Muscle of arm (tissue), 12 donors: ENCODE data around the gene CTNND2. TPM values are rescaled to one million over a fixed set of nuclear protein-coding genes. Genes with fewer than 3 reads are reported as not detected.

ENCODE experiments used
- DNase-seq: peaks from one replicate; pipeline ENCODE4 v3.0.0-alpha.2; 2013
- polyA plus RNA-seq, 12 donors: library from polyadenylated mRNA; unstranded; fragments of 120-200 nt; gene quantifications; one replicate each; pipeline ENCODE4 v1.2.1, GENCODE V29; 2013; ENCODE audit not compliant: insufficient read length in 12 of 12

Gene CTNND2
- polyA plus RNA-seq, 12 donors: 0.45 to 2.2 (median 0.82) TPM; not detected in 2

DNA sequence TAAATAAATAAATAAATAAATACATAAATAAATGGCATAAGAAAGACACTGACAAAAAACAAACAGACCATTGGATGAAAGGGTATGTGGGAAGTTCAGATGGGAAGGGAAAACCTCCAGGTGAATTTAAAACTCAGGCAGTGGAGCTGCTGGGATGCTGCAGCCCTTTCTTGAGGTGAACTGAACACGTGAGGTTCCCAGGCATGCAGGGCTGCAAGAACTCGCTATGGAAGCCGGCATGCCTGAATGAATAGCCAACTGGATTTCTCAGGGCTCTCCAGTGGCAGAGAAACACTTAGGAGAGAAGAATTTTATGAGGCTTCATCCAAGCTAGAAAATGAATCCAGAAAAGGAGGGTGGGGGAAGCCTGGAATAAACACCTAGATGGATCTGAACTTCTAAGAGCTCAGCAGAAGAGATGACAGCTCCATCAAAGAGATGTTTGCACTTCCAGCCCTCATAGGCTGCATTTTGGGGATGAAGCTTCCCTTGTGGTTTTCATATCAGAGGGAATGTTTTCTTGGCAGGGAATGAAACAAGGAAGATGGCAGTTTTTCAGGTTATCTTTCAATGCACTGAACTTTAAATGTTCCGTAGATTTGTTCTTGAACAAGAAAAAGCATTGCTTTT lies 919.0 kb downstream of the CTNND2 start:
- no peak for DNase-seq

- DNase-seq: no peak
These were observed 920.1 kb downstream of the CTNND2 start for GRCh38 chr5:10984021-10984715.

- DNase-seq: no peak
These were observed 921.6 kb downstream of the CTNND2 start for GRCh38 chr5:10982626-10983025.

GRCh38 chr5:10981932-10982331 lies 922.3 kb downstream of the CTNND2 start:
- no peak for DNase-seq

GRCh38 chr5:10977011-10977410 lies 927.2 kb downstream of the CTNND2 start:
- no peak for DNase-seq

DNA sequence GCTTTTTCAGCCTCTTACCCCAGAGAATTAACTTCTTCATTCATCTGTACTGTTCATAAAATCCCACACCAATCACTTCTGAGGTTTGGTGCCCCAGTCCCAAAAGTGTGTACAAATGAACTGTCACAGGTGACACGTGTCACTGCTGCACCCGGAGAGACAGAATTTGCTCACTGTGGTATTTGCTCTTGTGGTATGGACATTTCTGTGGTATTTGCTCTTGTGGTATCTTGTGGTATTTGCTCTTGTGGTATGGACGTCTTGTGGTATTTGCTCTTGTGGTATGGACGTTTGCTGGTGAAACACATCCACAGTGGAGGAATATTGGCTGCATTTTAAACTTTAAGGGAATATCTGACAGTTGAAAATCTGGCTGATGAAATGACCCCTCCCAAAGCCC lies 928.3 kb downstream of the CTNND2 start:
- no peak for DNase-seq

GRCh38 chr5:10974850-10975249 lies 929.4 kb downstream of the CTNND2 start:
- DNase-seq: no peak

GRCh38 chr5:10973316-10973715 lies 930.9 kb downstream of the CTNND2 start:
- DNase-seq: no peak

GRCh38 chr5:10969684-10970180 lies 934.5 kb downstream of the CTNND2 start:
- DNase-seq: no peak

- peak; percentile 7 for DNase-seq
These were observed 939.4 kb downstream of the CTNND2 start for GRCh38 chr5:10964806-10965205.

GRCh38 chr5:10958728-10959127 lies 945.5 kb downstream of the CTNND2 start:
- no peak for DNase-seq

DNA sequence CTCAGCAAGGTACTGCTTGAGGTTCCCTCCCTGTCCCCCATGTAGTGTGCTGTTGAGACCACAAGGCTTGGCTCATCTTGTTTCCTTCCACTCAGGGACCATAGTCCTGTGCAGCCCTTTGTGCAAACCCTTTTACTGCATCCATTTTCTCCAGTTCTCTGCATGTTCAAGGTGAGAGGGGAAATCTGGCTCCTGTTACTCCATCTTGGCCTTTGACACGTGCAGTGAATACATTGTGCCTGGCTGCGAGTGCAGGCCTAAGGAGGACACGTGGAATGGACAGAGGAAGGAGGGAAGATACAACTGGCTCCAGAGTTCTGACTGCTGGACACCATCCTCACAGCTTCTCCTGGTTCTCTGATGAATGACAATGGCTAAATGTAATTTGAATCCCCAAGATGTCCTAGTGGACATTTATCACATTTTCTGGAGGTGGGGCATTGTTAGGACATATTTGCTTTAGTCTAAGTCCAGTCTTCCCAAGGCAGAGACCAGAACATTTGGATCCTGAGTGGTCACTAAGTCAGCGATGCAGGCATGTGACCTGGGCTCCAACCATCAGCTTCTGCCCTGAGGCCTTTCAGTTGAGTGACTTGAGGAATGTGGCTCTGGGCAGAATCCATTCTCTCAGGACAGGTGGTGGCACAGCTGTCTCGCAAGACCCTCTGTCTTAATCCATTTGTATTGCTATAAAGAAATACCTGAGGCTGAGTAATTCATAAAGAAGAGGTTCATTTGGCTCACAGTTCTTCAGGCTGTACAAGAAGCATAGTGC lies 954.2 kb downstream of the CTNND2 start:
- no peak for DNase-seq

- no peak for DNase-seq
These were observed 958.2 kb downstream of the CTNND2 start for GRCh38 chr5:10946050-10946449.

GRCh38 chr5:10941900-10942299 lies 962.3 kb downstream of the CTNND2 start:
- no peak for DNase-seq

DNA sequence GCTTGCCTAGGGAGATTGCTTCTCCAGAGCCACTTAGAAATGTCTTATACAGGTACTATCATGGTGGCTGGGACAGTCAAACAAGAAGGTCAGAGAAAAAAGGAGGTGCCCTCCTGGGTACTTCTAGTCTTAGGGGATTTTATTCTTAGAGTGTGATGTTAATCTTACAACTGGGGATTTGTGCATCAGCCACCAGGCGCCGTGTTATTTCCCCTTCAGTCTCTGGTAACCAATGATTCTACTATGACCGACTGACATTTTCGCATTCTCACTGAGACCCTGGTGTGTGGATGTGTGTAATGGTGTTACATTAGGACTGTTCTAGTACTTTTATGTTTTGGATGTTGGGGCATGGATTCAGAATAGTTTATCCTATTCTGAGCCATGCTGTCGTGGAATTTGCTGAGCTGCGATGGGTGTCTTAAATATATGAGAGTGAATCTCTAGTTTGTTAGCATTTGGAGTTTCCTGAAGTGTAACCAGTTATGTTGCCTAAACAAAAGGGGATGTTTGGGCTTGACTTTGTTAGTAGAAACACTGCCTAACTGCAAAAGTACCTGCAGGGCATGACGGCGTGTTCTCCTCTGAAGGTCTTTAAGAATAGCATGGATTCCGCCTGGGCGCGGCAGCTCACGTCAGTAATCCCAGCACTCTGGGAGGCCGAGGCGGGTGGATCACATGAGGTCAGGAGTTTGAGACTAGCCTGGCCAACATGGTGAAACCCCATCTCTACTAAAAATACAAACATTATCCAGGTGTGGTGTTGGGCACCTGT lies 968.0 kb downstream of the CTNND2 start:
- DNase-seq: no peak

GRCh38 chr5:10935536-10935935 lies 968.7 kb downstream of the CTNND2 start:
- no peak for DNase-seq

DNA sequence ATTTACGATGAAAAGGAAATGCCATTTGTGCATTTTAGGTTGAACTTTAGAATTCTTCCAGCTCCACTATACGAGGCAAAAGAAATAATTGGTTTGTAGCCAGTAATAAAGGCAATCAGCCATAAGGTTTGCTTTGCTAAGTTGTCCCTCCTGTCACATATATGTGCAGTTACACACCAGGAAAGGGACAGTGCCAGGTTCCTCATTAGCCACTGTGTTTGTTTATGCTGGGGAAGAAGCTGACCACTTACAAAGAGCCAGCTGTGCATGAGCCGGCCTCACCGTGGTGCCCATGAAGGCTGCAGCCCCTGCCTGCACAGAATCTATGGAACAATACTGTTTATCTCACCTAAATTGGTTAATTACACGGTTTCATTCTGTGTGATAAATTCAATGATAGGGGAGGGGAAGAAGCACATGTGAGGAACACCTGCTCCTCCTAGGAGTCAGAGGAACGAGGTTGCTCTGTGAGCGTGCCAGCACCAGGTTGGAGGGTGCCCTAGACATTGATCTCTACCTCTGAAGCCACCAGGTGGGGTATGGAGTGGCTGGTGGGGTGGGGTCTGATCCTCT lies 969.4 kb downstream of the CTNND2 start:
- no peak for DNase-seq

GRCh38 chr5:10933121-10933520 lies 971.1 kb downstream of the CTNND2 start:
- DNase-seq: no peak

GRCh38 chr5:10932426-10932825 lies 971.8 kb downstream of the CTNND2 start:
- no peak for DNase-seq

- no peak for DNase-seq
These were observed 976.6 kb downstream of the CTNND2 start for GRCh38 chr5:10927608-10928007.

GRCh38 chr5:10923310-10923709 lies 980.9 kb downstream of the CTNND2 start:
- DNase-seq: no peak
